OCI-LY3 (cell line): Measurements from ENCODE around the gene SLC39A2.

Experiments
- EZH2phosphoT487 ChIP-seq: fragments of 200-600 bp; shearing (Covaris generic); IDR thresholded peaks from 2 replicates; pipeline ENCODE4 v1.6.1; 2018; ENCODE audit warnings: antibody characterized with exemption, mixed run types, low read depth
- TF ChIP-seq, protein P1 (sequence below): fragments of 200-600, 300-600 bp; sonication (generic); IDR thresholded peaks from 2 replicates; pipeline ENCODE4 v1.5.1; 2014; ENCODE audit warnings: antibody characterized with exemption, low read length, low read depth

DNA sequence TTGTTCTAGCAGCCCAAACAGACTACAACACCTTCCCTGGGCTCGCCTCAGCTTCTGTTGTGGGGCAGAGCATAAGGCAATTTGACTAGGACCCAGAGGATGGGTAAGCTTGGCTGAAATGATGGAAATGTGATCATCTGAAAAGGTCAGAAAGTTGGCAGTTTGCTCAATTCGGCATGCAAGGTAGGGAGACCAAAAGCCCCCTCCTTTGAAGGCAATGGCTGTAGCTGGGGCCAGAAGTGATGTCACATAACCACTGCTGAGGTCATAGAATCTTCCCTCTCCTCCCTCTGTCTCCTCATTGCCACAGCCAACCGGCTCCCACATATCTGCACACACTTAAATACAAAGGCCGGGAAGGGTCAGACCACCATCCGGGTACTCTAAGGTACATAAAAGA is 30.8 kb downstream of the SLC39A2 start, which contains the start of gene TPPP2:
- TF ChIP-seq, protein P1, sequence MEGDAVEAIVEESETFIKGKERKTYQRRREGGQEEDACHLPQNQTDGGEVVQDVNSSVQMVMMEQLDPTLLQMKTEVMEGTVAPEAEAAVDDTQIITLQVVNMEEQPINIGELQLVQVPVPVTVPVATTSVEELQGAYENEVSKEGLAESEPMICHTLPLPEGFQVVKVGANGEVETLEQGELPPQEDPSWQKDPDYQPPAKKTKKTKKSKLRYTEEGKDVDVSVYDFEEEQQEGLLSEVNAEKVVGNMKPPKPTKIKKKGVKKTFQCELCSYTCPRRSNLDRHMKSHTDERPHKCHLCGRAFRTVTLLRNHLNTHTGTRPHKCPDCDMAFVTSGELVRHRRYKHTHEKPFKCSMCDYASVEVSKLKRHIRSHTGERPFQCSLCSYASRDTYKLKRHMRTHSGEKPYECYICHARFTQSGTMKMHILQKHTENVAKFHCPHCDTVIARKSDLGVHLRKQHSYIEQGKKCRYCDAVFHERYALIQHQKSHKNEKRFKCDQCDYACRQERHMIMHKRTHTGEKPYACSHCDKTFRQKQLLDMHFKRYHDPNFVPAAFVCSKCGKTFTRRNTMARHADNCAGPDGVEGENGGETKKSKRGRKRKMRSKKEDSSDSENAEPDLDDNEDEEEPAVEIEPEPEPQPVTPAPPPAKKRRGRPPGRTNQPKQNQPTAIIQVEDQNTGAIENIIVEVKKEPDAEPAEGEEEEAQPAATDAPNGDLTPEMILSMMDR = no peak
- no peak for TF ChIP-seq EZH2phosphoT487
